Spleen (tissue), 11 donors: Measurements from ENCODE around the gene CDK12. TPM values are rescaled to one million over a fixed set of nuclear protein-coding genes. Genes with fewer than 3 reads are reported as not detected.
A peak's percentile ranks its signal among the peaks of the same experiment; 100 is the strongest.

Experiments
- DNase-seq: peaks from one replicate; pipeline ENCODE4 v3.0.0-alpha.2; 2020
- H3K27ac ChIP-seq, 8 donors: fragments of 200-600 bp; sonication (generic) in 7 of 8; 1 replicate in 4 of 8; 2 replicates in 4 of 8; pipeline versions ENCODE4 v1.5.0 to v1.8.0; 2016 to 2021; ENCODE audit warnings: inconsistent platforms in 4 of 8, mild to moderate bottlenecking in 4 of 8, moderate library complexity in 1 of 8
- H3K27me3 ChIP-seq, 7 donors: fragments of 200-600 bp; sonication (generic) in 6 of 7; replicated peaks in 1 of 7; 1 replicate in 4 of 7; 2 replicates in 3 of 7; pipeline versions ENCODE4 v1.5.0 to v1.8.0; 2016 to 2021; ENCODE audit warnings: inconsistent platforms in 3 of 7, mild to moderate bottlenecking in 1 of 7
- H3K36me3 ChIP-seq, 6 donors: fragments of 200-600 bp; sonication (generic) in 5 of 6; 1 replicate in 4 of 6; 2 replicates in 2 of 6; pipeline versions ENCODE4 v1.5.0 to v1.8.0; 2016 to 2021; ENCODE audit warnings: inconsistent platforms in 2 of 6
- H3K4me1 ChIP-seq, 6 donors: fragments of 200-600 bp; sonication (generic) in 5 of 6; 1 replicate in 3 of 6; 2 replicates in 3 of 6; pipeline versions ENCODE4 v1.5.0 to v1.8.0; 2016 to 2021; ENCODE audit warnings: inconsistent platforms in 3 of 6
- H3K4me3 ChIP-seq, 8 donors: fragments of 200-600 bp; sonication (generic) in 7 of 8; 1 replicate in 4 of 8; 2 replicates in 4 of 8; pipeline versions ENCODE4 v1.5.0 to v1.8.0; 2016 to 2021; ENCODE audit warnings: inconsistent platforms in 4 of 8, mild to moderate bottlenecking in 4 of 8, moderate library complexity in 2 of 8
- H3K9me3 ChIP-seq, 8 donors: fragments of 200-600 bp; sonication (generic) in 7 of 8; 1 replicate in 4 of 8; 2 replicates in 4 of 8; pipeline versions ENCODE4 v1.5.0 to v1.8.0; 2016 to 2021; ENCODE audit warnings: inconsistent platforms in 4 of 8
- POLR2A ChIP-seq, 3 donors: fragments of 450-650 bp; IDR thresholded peaks; one replicate each; pipeline ENCODE4 v1.5.1; 2017; ENCODE audit warnings: antibody characterized with exemption in 3 of 3, mild to moderate bottlenecking in 1 of 3
- POLR2AphosphoS5 ChIP-seq, 3 donors: sonication (generic); formaldehyde crosslinking; IDR thresholded peaks; one replicate each; pipeline ENCODE4 v1.5.1; 2017; ENCODE audit warnings: antibody characterized with exemption in 3 of 3
- WGBS, 5 donors: extraction: QIAGEN DNeasy Blood & Tissue Kit in 3 of 5; methylation state at CpG; one replicate each; pipeline versions ENCODE4 v1.1.5 to v1.1.7; 2013 to 2018; 5-methylcytosine and 5-hydroxymethylcytosine counted together
- intact Hi-C: fragments of 100-400 bp; cut with DNase I; formaldehyde crosslinking; loops from one replicate; pipeline ENCODE4 v1.15.0; 2023; ENCODE audit warnings: low total_unique reads
- polyA plus RNA-seq, 3 donors: library from polyadenylated mRNA; stranded (reverse); fragments of 200-250 nt; gene quantifications; one replicate each; pipeline ENCODE4 v1.2.1, GENCODE V29; 2013
- total RNA-seq, 7 donors: library from RNA; depleted of rRNA in 3 of 7; stranded (reverse); fragments of >200 nt in 3 of 7; fragmentation: NEBNext Ultra II Directional in 4 of 7; extraction: Animal tissue kit (Norgen Biotek cat#: 25700) in 4 of 7; gene quantifications; one replicate each; pipeline versions ENCODE4 v1.1.0 to v1.2.1, GENCODE V29; 2016 to 2021
- TF ChIP-seq, protein P1 (sequence below), 11 experiments: fragments of 200-600 bp in 7 of 11; fragments of 450-650 bp in 4 of 11; sonication (generic) in 4 of 11; IDR thresholded peaks in 8 of 11; conservative IDR thresholded peaks in 3 of 11; 1 replicate in 7 of 11; 2 replicates in 4 of 11; pipeline versions ENCODE4 v1.4.0 to v1.8.0; 2016 to 2021; ENCODE audit warnings: antibody characterized with exemption in 11 of 11, inconsistent platforms in 4 of 11, mild to moderate bottlenecking in 1 of 11
- donor health status: healthy with polysubstance abuse.
- donor health status: DM: no; HTN: no; CAD: no; lungs with moderate emphysema.
- donor health status: DM: no; HTN: no; CAD: no.
- donor health status: Bipolar disorder and iron deficiency.
- donor health status: healthy.
- donor health status: DM: no; HTN: no; CAD: no.
- donor health status: DM: yes; HTN: yes; CAD: no.

The CDK12 gene
- total and polyA plus RNA-seq, 10 donors: 6.9 to 88.1 (median 72.7) TPM

DNA sequence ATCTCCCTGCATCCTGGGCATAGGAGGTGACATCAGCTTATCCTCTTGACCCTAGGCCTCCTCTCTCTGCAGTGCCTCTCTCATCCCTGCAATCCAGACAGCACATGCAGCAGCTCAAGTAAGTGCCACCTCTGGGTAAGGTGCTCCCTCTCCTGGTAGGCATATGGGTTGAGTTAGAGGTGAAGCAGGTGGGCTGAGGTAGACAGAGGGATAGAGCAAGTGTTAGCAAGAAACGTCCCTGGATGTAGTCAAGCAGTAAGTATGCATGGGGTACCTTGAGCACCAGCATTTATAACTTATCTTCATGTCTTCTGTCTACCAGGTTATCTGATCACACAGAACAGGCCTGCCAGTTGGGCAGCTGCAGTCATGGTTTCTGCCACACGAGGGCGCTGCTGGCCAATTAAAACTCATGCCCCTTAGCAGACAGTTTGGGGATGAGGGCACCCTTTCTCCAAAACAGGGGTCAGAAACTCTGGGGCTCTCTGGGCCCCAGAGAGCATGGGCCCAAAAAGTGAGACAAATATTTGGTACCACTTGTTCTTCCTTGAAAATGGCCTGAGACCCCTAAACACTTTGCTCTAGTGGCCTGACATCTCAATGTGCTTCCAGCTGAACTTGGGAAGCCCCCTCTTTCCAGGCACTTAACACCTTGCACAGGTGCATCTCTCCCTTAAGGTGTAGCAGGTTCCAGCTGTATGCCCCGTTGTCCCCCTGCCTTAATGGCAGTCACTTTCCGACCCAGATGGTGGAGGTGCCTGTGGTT lies 86.6 kb downstream of the CDK12 start:
- H3K9me3 ChIP-seq: no peaks in the 10 kb centered on the region
- peaks cover 0 to 92% (median 34%) of the 10 kb centered on the region in 6 donors for H3K36me3 ChIP-seq
- WGBS, 5 donors: 28 to 38% (median 34%) methylated on average over 5 of the region's 5 CpGs
- no peak overlapping the region for H3K27ac ChIP-seq
- no peaks in the 10 kb centered on the region for H3K27me3 ChIP-seq
- peak; percentile 90 for DNase-seq
- no peak overlapping the region for H3K4me3 ChIP-seq
- intact Hi-C loops: loop anchor here (2.0 kb wide), 1 partner anchor 75 kb away; no protein-coding TSS in a partner anchor
- peaks cover 0 to 34% (median 7%) of the 10 kb centered on the region in 6 donors for H3K4me1 ChIP-seq
- TF ChIP-seq, protein P1, sequence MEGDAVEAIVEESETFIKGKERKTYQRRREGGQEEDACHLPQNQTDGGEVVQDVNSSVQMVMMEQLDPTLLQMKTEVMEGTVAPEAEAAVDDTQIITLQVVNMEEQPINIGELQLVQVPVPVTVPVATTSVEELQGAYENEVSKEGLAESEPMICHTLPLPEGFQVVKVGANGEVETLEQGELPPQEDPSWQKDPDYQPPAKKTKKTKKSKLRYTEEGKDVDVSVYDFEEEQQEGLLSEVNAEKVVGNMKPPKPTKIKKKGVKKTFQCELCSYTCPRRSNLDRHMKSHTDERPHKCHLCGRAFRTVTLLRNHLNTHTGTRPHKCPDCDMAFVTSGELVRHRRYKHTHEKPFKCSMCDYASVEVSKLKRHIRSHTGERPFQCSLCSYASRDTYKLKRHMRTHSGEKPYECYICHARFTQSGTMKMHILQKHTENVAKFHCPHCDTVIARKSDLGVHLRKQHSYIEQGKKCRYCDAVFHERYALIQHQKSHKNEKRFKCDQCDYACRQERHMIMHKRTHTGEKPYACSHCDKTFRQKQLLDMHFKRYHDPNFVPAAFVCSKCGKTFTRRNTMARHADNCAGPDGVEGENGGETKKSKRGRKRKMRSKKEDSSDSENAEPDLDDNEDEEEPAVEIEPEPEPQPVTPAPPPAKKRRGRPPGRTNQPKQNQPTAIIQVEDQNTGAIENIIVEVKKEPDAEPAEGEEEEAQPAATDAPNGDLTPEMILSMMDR (IDR thresholded peaks at IDR 0.05 in 8 of 11, conservative IDR thresholded peaks at IDR 0.05 in 3 of 11): peak; percentile 77 to 97 (median 93)
- TF ChIP-seq POLR2A (IDR thresholded peaks at IDR 0.05): no peak
- TF ChIP-seq POLR2AphosphoS5 (IDR thresholded peaks at IDR 0.05): no peak

DNA sequence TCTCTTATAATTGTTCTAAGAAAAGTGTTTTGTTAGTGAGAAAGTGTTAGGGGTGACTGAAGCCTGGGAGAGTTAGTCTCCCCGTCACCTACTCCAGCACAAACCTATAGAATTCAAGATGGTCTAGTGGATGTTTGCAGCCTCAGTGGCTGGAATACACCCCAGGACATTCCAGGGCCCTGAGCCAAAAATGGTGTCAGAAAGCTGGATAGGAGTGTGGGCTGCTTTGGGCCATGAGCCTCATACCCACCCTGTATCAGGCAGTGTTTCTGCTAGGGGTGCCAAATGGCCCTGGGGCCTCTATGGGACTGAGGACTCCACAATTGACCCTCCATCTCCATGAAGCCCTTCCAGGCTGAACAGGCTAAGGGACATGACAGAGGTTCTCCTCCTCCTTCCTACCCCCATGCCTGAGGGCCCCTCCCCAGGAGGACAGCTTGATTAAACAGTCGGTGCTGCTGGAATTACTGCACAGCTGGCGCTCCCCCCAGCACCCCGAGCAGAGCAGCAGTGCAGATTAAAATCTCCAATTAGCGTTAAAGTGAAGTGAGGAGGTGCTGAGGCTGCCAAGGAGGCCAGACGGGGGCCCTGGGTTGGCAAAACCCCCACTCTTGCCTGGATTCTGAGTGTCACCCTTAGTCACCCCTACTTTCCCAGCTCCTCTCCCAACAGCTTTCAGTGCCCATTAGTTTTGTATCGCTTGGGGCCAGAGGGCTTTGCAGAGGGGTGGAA lies 87.4 kb downstream of the CDK12 start:
- intact Hi-C loops: loop anchor here (2.0 kb wide), 1 partner anchor 74 kb away; no protein-coding TSS in a partner anchor
- TF ChIP-seq, protein P1 (IDR thresholded peaks at IDR 0.05 in 8 of 11, conservative IDR thresholded peaks at IDR 0.05 in 3 of 11): no peak
- TF ChIP-seq POLR2AphosphoS5 (IDR thresholded peaks at IDR 0.05) (no peak), POLR2A (IDR thresholded peaks at IDR 0.05) (no peak)
- Histone ChIP-seq H3K9me3 (no peaks in the 10 kb centered on the region), H3K4me1 (peaks cover 0 to 34% (median 7%) of the 10 kb centered on the region in 6 donors), H3K27me3 (no peaks in the 10 kb centered on the region), H3K4me3 (no peak overlapping the region), H3K36me3 (peaks cover 0 to 99% (median 41%) of the 10 kb centered on the region in 6 donors), H3K27ac (no peak overlapping the region)
- 90 to 95% (median 92%) methylated on average over 7 of the region's 7 CpGs for WGBS, 5 donors
- no peak for DNase-seq

DNA sequence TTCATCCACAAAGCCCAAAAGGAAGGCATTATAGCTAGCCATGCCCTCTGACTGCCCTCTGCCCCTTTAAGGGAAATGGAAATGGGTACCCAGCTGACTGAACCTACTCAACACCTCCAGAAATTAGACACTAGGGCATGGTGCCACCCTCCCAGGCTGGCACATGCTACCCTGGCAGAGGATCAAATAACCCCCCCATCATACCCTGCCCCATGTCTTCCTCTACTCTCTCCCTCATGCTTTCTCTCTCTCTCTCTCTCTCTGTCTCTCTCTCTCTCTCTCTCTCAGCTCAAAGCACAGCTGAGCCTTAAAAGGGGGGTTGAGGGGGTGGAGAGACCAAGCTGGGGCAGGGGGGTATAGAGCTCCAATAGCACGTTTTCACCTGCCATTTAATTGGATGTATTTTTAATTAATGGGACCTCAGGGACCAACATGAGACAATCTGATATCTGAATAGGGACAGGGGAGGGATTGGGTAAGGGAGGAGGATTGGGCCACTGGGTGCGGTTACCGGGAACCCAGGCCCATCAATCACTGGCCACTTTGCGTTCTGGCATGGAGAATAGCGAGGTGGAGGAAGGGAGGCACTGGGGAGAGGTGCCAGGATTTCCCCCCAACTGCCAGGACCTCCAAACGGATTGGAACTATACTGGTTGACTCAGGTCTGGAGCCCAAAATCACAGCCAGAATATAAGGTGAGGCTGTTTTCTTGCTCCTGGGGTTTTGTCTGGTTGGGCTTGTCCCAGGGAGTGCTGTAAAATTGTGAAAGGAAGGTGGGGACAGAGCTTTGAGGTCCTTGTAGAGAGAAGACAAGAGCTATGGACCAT lies 88.7 kb downstream of the CDK12 start:
- no peaks in the 10 kb centered on the region for H3K27me3 ChIP-seq
- intact Hi-C loops: loop anchor here (2.0 kb wide), 1 partner anchor 73 kb away; no protein-coding TSS in a partner anchor
- 90 to 94% (median 92%) methylated on average over 6 of the region's 6 CpGs for WGBS, 5 donors
- no peak overlapping the region for H3K27ac ChIP-seq
- no peaks in the 10 kb centered on the region for H3K9me3 ChIP-seq
- no peak for DNase-seq
- TF ChIP-seq POLR2AphosphoS5 (IDR thresholded peaks at IDR 0.05) (no peak), POLR2A (IDR thresholded peaks at IDR 0.05) (no peak)
- peaks cover 0 to 100% (median 44%) of the 10 kb centered on the region in 6 donors for H3K36me3 ChIP-seq
- H3K4me3 ChIP-seq: no peak overlapping the region
- peaks cover 0 to 34% (median 7%) of the 10 kb centered on the region in 6 donors for H3K4me1 ChIP-seq

DNA sequence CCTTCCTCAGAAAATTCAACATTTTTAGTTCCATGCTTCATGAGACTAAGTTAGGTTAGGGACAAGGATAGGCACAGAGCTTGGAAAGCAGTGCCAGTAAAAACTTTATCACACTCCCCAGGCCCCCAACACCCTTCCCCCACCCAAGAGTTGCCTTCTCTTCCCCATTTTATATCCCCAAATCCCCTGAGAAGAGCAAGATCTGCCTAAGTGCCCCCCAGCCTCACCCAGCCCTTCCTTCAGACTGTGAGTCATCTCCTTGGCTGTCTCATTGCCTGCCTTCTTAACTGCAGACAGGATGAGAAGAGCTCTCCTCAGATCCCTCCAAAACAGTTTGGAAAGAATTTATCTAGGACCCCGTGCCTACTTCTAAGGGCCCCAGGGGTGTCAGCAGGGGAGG lies 90.6 kb downstream of the CDK12 start:
- Histone ChIP-seq H3K4me1 (peaks cover 0 to 34% (median 7%) of the 10 kb centered on the region in 6 donors), H3K27me3 (no peaks in the 10 kb centered on the region), H3K36me3 (peaks cover 0 to 100% (median 48%) of the 10 kb centered on the region in 6 donors), H3K27ac (no peak overlapping the region), H3K4me3 (no peak overlapping the region), H3K9me3 (no peaks in the 10 kb centered on the region)
- intact Hi-C loops: no loop called here
- no peak for DNase-seq
- WGBS, 5 donors: 95 to 100% (median 100%) methylated on average over 1 of the region's 1 CpG
- TF ChIP-seq, protein P1 (IDR thresholded peaks at IDR 0.05 in 8 of 11, conservative IDR thresholded peaks at IDR 0.05 in 3 of 11): no peak
- TF ChIP-seq POLR2A (IDR thresholded peaks at IDR 0.05): no peak
- no peak for TF ChIP-seq POLR2AphosphoS5 (IDR thresholded peaks at IDR 0.05)
